ENCODE results near the gene ADAMTS15.

ADAMTS15 gene

DNA sequence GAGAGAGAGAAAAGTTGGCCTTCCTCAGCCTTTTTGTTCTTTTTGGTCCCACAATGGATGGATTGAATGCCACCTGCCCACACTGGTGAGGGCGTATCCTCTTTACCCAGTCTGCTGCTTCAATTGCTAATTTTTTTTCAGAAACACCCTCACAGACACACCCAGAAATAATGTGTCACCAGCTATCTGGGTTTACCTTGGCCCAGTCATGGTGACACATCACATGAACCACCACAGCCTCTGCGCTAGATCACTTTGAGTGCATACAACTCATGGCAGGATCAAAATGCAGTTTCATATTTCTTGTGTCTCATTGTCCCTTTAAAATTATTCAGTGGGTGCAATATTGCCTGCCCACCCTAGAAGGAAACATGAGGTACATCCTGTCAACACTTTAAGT is 63.3 kb downstream of the ADAMTS15 start:
- no peak overlapping the region for H3K4me3 ChIP-seq (replicated peaks; ENCODE audit: low read depth, low read length)
- no peak for DNase-seq (ENCODE audit: low read depth)
- TF ChIP-seq, protein P1, sequence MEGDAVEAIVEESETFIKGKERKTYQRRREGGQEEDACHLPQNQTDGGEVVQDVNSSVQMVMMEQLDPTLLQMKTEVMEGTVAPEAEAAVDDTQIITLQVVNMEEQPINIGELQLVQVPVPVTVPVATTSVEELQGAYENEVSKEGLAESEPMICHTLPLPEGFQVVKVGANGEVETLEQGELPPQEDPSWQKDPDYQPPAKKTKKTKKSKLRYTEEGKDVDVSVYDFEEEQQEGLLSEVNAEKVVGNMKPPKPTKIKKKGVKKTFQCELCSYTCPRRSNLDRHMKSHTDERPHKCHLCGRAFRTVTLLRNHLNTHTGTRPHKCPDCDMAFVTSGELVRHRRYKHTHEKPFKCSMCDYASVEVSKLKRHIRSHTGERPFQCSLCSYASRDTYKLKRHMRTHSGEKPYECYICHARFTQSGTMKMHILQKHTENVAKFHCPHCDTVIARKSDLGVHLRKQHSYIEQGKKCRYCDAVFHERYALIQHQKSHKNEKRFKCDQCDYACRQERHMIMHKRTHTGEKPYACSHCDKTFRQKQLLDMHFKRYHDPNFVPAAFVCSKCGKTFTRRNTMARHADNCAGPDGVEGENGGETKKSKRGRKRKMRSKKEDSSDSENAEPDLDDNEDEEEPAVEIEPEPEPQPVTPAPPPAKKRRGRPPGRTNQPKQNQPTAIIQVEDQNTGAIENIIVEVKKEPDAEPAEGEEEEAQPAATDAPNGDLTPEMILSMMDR (IDR thresholded peaks at IDR 0.05; ENCODE audit: low read length, missing control alignments): no peak

DNA sequence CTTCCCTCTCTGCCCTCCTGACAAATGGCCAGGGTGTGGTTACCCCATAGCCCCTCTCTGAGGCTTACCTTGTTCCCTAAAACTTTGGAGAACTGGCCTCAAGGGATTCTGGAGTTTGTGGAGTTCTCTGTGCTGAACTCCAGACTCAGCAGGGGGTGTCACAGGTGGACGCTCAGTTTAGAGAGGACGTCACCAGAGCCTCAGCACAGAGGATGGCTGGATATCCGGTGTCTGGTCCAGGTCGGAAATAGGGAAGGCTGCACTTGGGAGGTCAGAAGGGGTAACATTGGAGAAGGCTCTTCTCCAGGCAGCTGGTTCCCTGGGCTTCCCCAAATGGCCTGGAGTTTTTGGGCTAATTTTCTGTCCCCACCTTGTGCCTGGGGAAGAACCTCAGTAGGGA is 64.2 kb downstream of the ADAMTS15 start:
- no peak for DNase-seq (ENCODE audit: low read depth)
- no peak overlapping the region for H3K4me3 ChIP-seq (replicated peaks; ENCODE audit: low read depth, low read length)
- TF ChIP-seq, protein P1 (IDR thresholded peaks at IDR 0.05; ENCODE audit: low read length, missing control alignments): no peak

DNA sequence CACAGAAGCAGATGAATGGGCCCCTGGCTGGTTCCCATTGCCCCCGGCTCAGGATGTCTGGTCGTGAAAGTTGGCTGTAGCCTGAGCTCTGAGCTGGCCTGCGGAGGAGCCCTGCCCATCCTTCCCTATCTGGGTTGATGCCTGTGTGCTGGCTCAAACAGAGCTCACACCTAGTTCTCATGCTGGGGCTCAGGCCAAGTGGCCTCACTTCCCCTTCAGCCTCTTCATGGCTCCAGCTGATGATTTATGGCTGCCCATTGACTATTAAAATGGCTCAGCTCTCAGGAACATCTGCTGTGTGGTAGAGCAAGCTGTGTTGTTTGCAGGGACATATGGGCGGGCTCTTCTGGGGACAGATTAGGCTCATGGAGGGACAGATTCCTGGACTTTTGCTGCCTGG is 64.7 kb downstream of the ADAMTS15 start:
- DNase-seq (ENCODE audit: low read depth): no peak
- no peak overlapping the region for H3K4me3 ChIP-seq (replicated peaks; ENCODE audit: low read depth, low read length)
- TF ChIP-seq, protein P1 (IDR thresholded peaks at IDR 0.05; ENCODE audit: low read length, missing control alignments): no peak

DNA sequence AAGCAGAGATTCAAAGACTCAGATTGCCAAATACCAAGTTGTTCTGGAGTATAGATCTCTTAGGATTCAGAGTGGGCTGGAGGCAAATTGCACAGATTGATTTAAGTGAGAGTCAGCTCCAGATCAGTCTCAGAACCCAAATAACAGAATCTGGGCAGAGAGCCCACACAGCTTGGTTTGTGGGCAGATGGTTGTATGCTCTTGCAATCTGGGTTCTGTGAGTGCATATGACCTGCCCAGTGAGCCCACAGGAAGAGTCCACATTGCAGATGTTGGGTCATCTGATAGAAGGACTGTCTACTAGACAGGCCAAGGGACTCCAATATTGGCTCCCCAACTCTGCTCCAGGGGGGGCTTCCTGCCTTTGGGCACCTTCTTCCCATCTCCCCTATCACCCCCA is 65.9 kb downstream of the ADAMTS15 start:
- DNase-seq (ENCODE audit: low read depth): peak; percentile 31
- TF ChIP-seq, protein P1 (IDR thresholded peaks at IDR 0.05; ENCODE audit: low read length, missing control alignments): no peak
- H3K4me3 ChIP-seq (replicated peaks; ENCODE audit: low read depth, low read length): no peak overlapping the region

DNA sequence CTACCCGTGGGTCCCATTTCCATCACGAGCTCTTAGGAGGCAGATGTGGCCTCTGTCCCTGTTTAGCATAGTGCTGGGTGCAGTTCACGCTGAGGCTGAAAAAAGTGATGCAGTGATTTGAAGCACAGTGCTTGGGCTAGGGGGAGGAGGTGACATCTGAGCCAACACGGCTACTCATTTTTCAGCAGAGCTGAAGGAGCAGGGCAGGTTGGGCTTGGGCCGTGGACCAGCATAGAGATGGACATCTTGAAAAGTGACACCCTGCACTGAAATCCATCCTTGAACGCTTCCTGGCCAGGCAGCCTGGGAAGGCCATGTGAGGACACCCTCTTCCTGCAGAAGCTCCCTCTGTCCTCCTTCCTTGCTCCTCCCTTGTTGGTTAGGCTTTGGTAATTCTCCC is 66.4 kb downstream of the ADAMTS15 start:
- no peak overlapping the region for H3K4me3 ChIP-seq (replicated peaks; ENCODE audit: low read depth, low read length)
- TF ChIP-seq, protein P1 (IDR thresholded peaks at IDR 0.05; ENCODE audit: low read length, missing control alignments): no peak

DNA sequence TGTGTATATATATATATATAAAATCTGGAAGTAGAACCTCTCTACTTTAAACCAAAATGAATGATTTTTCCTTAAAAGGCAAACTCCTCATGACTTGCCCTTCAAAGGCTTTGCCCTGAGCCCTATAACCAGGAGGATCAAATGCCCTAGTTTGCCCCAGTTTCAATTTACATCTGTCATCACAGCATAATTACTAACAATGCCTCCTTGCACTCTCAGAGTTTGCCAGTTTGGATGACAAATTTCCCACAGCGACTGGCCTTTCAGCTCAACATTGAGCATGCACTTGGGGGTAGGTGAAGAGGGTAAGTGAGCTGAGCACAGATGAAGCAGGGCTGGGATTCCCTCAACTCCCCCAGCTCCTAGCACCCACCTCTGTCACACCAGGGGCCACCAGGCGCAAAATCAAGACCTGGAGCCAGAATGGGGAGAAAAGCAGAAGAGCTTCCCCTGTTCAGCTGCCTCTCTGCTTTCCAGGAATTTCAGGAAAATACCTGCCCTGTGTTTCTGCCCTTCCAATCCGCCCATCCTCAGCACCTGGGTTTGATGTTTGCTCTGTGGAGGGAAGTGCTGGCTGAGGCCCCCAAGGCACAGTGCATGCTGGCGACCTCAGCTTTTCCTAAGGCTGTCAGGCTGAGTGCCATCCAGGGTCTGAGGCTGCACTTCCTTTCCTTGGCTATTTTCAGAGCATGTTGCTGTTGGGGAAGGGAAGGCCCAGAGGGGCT is 67.5 kb downstream of the ADAMTS15 start:
- TF ChIP-seq, protein P1 (IDR thresholded peaks at IDR 0.05; ENCODE audit: low read length, missing control alignments): no peak
- no peak for DNase-seq (ENCODE audit: low read depth)
- H3K4me3 ChIP-seq (replicated peaks; ENCODE audit: low read depth, low read length): no peak overlapping the region

More for the DNA sequence above, 66.4 kb downstream of the ADAMTS15 start:
- no peak for DNase-seq (ENCODE audit: low read depth)
